CD4-positive, alpha-beta T cell (primary cell): ENCODE results near the gene KIAA0825. TPM values are rescaled to one million over a fixed set of nuclear protein-coding genes. Genes with fewer than 3 reads are reported as not detected.

Experiments used
- ATAC-seq: fragments of 200-7000 bp; cut with Tn5 transposase; one replicate; pipeline ENCODE4 v1.10.0; 2022; ENCODE audit warnings: mild to moderate bottlenecking; ENCODE audit not compliant: poor library complexity
- CTCF ChIA-PET: fragments of 350-600 bp; sonication (Branson Sonifier 250); formaldehyde crosslinking; loops from one replicate; lab custom pipeline; 2021; ENCODE audit warnings: antibody characterized with exemption, inconsistent platforms; lab: Charles Lee
- POLR2A ChIA-PET: fragments of 350-600 bp; sonication (Branson Sonifier 250); formaldehyde crosslinking; loops from one replicate; lab custom pipeline; 2021; ENCODE audit warnings: antibody characterized with exemption, inconsistent platforms; lab: Charles Lee
- DNase-seq, 14 experiments: peaks; one replicate each; pipeline ENCODE4 v3.0.0-alpha.2; 2013 to 2020; ENCODE audit warnings: mixed read lengths in 2 of 14
- H3K27ac ChIP-seq, 2 donors: one replicate each; pipeline versions ENCODE4 v1.5.1 to v1.7.0; 2013; ENCODE audit warnings: low read length in 2 of 2, low read depth in 1 of 2, mild to moderate bottlenecking in 1 of 2
- H3K27me3 ChIP-seq, 2 experiments: 1 replicate in 1 of 2; 2 replicates in 1 of 2; pipeline versions ENCODE4 v1.6.1 to v1.7.0; 2013; ENCODE audit warnings: low read length in 2 of 2, control low read depth in 1 of 2, mild to moderate bottlenecking in 1 of 2, moderate library complexity in 1 of 2; ENCODE audit not compliant: insufficient read depth in 2 of 2, control insufficient read depth in 1 of 2
- H3K36me3 ChIP-seq: one replicate; pipeline ENCODE4 v1.6.1; 2013; ENCODE audit warnings: low read length, control low read depth; ENCODE audit not compliant: insufficient read depth
- H3K4me1 ChIP-seq: one replicate; pipeline ENCODE4 v1.6.1; 2013; ENCODE audit warnings: low read length, control low read depth; ENCODE audit not compliant: insufficient read depth
- H3K4me3 ChIP-seq: one replicate; pipeline ENCODE4 v1.5.1; 2013; ENCODE audit warnings: mild to moderate bottlenecking, low read length, moderate library complexity
- H3K9me3 ChIP-seq, 2 experiments: 1 replicate in 1 of 2; 2 replicates in 1 of 2; pipeline versions ENCODE4 v1.6.1 to v1.7.0; 2013; ENCODE audit warnings: low read length in 2 of 2, mild to moderate bottlenecking in 2 of 2, control low read depth in 1 of 2, moderate library complexity in 1 of 2; ENCODE audit not compliant: control insufficient read depth in 1 of 2, insufficient read depth in 1 of 2
- H3K27ac Mint-ChIP-seq: one replicate; pipeline ENCODE4 v1.8.0; 2020; ENCODE audit warnings: mixed read lengths
- H3K27me3 Mint-ChIP-seq: one replicate; pipeline ENCODE4 v1.8.0; 2021; ENCODE audit warnings: mixed read lengths
- H3K36me3 Mint-ChIP-seq: one replicate; pipeline ENCODE4 v1.8.0; 2021; ENCODE audit warnings: low read depth, mixed read lengths
- H3K4me1 Mint-ChIP-seq: one replicate; pipeline ENCODE4 v1.8.0; 2021; ENCODE audit warnings: low read depth, mixed read lengths
- H3K4me3 Mint-ChIP-seq: one replicate; pipeline ENCODE4 v1.8.0; 2020; ENCODE audit warnings: mild to moderate bottlenecking, mixed read lengths
- H3K9me3 Mint-ChIP-seq: one replicate; pipeline ENCODE4 v1.8.0; 2020; ENCODE audit warnings: mixed read lengths
- intact Hi-C, 2 experiments: fragments of 100-400 bp; cut with DNase I in 1 of 2; cut with micrococcal nuclease in 1 of 2; formaldehyde crosslinking; loops; one replicate each; pipeline versions ENCODE4 v1.15.1 to v1.9.0; 2023 to 2025; cut with DNase I, micrococcal nuclease
- total RNA-seq, 174 experiments: library from RNA in 2 of 174; stranded (reverse) in 2 of 174; gene quantifications; one replicate each; pipeline ENCODE4 v1.2.3 and lab custom pipeline; 2021 to 2026
- TF ChIP-seq, protein P1 (sequence below): fragments of 200-600 bp; IDR thresholded peaks from one replicate; pipeline ENCODE4 v1.8.0; 2022; ENCODE audit warnings: antibody characterized with exemption, mild to moderate bottlenecking

KIAA0825 gene
- total RNA-seq, 2 experiments from 2014 or later = 1.5 to 1.6 TPM

DNA sequence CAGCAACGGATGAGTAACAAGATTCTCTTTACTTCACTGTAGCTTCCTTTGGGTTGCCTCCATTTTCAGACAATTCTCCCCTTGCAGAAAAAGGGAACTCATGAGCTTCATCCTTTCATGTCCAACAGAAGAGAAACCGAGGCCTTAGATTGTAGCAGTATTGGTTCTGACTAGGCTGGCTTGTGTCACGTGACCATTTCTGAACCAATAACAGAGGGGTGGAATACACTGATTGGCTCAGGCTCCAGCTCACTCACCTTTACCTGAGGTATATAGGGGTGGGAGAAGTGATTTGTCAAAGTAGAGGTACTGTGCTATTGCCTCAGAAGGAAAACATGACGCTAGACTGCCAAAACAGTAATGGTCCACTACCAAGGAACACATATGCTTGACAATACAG is 343.7 kb downstream of the KIAA0825 start:
- ATAC-seq = no peak
- no peak overlapping the region for H3K4me3 ChIP-seq
- H3K4me1 ChIP-seq = no peaks in the 10 kb centered on the region
- POLR2A ChIA-PET = no interaction called here
- H3K9me3 ChIP-seq = no peaks in the 10 kb centered on the region
- DNase-seq = no peak
- TF ChIP-seq, protein P1, sequence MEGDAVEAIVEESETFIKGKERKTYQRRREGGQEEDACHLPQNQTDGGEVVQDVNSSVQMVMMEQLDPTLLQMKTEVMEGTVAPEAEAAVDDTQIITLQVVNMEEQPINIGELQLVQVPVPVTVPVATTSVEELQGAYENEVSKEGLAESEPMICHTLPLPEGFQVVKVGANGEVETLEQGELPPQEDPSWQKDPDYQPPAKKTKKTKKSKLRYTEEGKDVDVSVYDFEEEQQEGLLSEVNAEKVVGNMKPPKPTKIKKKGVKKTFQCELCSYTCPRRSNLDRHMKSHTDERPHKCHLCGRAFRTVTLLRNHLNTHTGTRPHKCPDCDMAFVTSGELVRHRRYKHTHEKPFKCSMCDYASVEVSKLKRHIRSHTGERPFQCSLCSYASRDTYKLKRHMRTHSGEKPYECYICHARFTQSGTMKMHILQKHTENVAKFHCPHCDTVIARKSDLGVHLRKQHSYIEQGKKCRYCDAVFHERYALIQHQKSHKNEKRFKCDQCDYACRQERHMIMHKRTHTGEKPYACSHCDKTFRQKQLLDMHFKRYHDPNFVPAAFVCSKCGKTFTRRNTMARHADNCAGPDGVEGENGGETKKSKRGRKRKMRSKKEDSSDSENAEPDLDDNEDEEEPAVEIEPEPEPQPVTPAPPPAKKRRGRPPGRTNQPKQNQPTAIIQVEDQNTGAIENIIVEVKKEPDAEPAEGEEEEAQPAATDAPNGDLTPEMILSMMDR = no peak
- Mint-ChIP-seq H3K27me3 (no peaks in the 10 kb centered on the region), H3K9me3 (peaks cover 2% of the 10 kb centered on the region), H3K27ac (no peak overlapping the region), H3K36me3 (no peaks in the 10 kb centered on the region), H3K4me1 (no peaks in the 10 kb centered on the region), H3K4me3 (no peak overlapping the region)
- H3K27me3 ChIP-seq = no peaks in the 10 kb centered on the region
- no peak overlapping the region for H3K27ac ChIP-seq
- CTCF ChIA-PET = no interaction called here
- intact Hi-C loops = no loop called here
- no peaks in the 10 kb centered on the region for H3K36me3 ChIP-seq

DNA sequence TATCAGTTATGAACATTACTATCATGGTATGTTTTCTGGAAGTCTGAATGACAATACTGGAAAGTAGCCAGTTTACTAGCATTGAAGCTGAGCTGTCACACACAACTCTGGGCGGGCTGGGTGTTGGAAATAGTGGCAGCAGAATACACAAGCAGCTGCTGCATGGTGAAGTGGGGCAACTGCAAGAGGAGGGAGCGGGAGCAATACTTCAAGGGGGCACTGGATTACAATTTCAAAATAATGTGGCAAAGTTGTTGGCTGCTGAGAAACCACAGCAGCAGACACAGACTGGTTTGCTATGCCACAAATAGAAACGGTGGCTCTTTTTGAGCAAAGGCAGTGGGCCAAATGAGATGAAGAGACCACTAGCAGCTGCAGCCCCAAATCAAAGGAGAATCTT is 350.2 kb downstream of the KIAA0825 start:
- Histone ChIP-seq H3K36me3 (no peaks in the 10 kb centered on the region), H3K9me3 (no peaks in the 10 kb centered on the region), H3K27me3 (no peaks in the 10 kb centered on the region), H3K4me1 (no peaks in the 10 kb centered on the region), H3K4me3 (no peak overlapping the region), H3K27ac (no peak overlapping the region)
- TF ChIP-seq, protein P1 = no peak
- intact Hi-C loops = no loop called here
- Mint-ChIP-seq H3K9me3 (peaks cover 2% of the 10 kb centered on the region), H3K4me1 (no peaks in the 10 kb centered on the region), H3K27ac (no peak overlapping the region), H3K4me3 (no peak overlapping the region), H3K36me3 (no peaks in the 10 kb centered on the region), H3K27me3 (no peaks in the 10 kb centered on the region)
- ChIA-PET POLR2A (no interaction called here), CTCF (no interaction called here)
- no peak for DNase-seq
- no peak for ATAC-seq

DNA sequence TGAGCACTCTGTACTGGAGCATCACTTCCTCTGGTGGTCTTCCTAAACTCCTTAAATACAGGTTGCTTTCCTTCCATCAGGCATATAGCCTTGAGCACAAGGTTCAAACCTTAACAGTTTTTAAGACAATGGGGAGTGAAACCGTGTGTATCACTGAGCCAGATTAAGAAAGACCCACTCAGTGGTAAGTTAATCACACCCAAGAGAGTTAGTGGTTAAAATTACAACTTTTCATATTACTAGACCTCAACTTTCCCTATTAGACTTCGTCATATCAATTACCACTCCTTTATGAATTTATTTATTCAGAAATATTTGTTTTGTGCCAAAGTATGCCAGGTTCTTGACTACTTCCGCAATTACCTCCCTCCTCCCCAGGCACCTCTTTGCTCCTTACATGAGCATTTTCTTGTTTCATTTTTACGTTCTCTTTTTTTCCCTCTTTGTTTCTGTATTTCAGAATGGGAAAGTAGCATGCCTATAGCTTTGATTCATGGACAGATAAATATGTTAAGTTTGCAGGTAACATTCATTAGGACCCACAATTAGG is 351.0 kb downstream of the KIAA0825 start:
- Histone ChIP-seq H3K4me3 (no peak overlapping the region), H3K4me1 (no peaks in the 10 kb centered on the region), H3K9me3 (no peaks in the 10 kb centered on the region), H3K36me3 (no peaks in the 10 kb centered on the region), H3K27me3 (no peaks in the 10 kb centered on the region), H3K27ac (no peak overlapping the region)
- intact Hi-C loops = no loop called here
- DNase-seq (no peak), ATAC-seq (no peak)
- Mint-ChIP-seq H3K4me1 (no peaks in the 10 kb centered on the region), H3K27me3 (no peaks in the 10 kb centered on the region), H3K4me3 (no peak overlapping the region), H3K27ac (no peak overlapping the region), H3K36me3 (no peaks in the 10 kb centered on the region), H3K9me3 (peaks cover 2% of the 10 kb centered on the region)
- ChIA-PET POLR2A (no interaction called here), CTCF (no interaction called here)
- TF ChIP-seq, protein P1 = no peak
